A673 (cell line): Measurements from ENCODE around the gene SVOPL. TPM values are rescaled to one million over a fixed set of nuclear protein-coding genes. Genes with fewer than 3 reads are reported as not detected.

Experiments
- BruUV-seq: library from RNA; stranded (reverse); fragments of 400-500 nt; replicated peaks from 2 replicates; lab custom pipeline; 2021; lab: Mats Ljungman, UMichigan
- CTCF ChIA-PET: fragments of 300-600 bp; sonication (Branson Sonifier 250); formaldehyde crosslinking; loops from one replicate; lab custom pipeline; 2022; ENCODE audit warnings: antibody characterized with exemption; lab: Charles Lee
- POLR2A ChIA-PET: fragments of 300-600 bp; sonication (Branson Sonifier 250); formaldehyde crosslinking; loops from one replicate; lab custom pipeline; 2022; ENCODE audit warnings: antibody characterized with exemption; ENCODE audit not compliant: low non-redundant PET; lab: Charles Lee
- DNase-seq: peaks from one replicate; pipeline ENCODE4 v3.0.0-alpha.2; 2015; ENCODE audit warnings: low spot score
- H3K27ac ChIP-seq: fragments of 200-600 bp; sonication (generic); 2 replicates; pipeline ENCODE4 v1.5.1; 2016; ENCODE audit warnings: mixed run types, low read depth, mild to moderate bottlenecking, mixed read lengths, antibody characterized with exemption, low read length; ENCODE audit not compliant: poor library complexity, severe bottlenecking
- H3K27me3 ChIP-seq: fragments of 200-600 bp; sonication (generic); replicated peaks from 2 replicates; pipeline ENCODE4 v1.6.1; 2017; ENCODE audit warnings: mixed run types, low read depth, mild to moderate bottlenecking, mixed read lengths, antibody characterized with exemption, low read length; ENCODE audit not compliant: insufficient read depth, poor library complexity
- H3K36me3 ChIP-seq: fragments of 200-600 bp; sonication (generic); 2 replicates; pipeline ENCODE4 v1.6.1; 2016; ENCODE audit warnings: mixed run types, mild to moderate bottlenecking, mixed read lengths, antibody characterized with exemption, low read length; ENCODE audit not compliant: insufficient read depth, poor library complexity, severe bottlenecking
- H3K4me1 ChIP-seq: fragments of 200-600 bp; sonication (generic); 2 replicates; pipeline ENCODE4 v1.6.1; 2017; ENCODE audit warnings: mixed run types, mild to moderate bottlenecking, mixed read lengths, antibody characterized with exemption, low read length; ENCODE audit not compliant: insufficient read depth, poor library complexity, severe bottlenecking
- H3K4me3 ChIP-seq: fragments of 200-600 bp; sonication (generic); 2 replicates; pipeline ENCODE4 v1.5.1; 2016; ENCODE audit warnings: low read depth, mixed run types, mild to moderate bottlenecking, mixed read lengths, low read length; ENCODE audit not compliant: poor library complexity, severe bottlenecking
- H3K9me3 ChIP-seq: fragments of 200-600 bp; sonication (generic); 2 replicates; pipeline ENCODE4 v1.6.1; 2016; ENCODE audit warnings: mixed run types, low read depth, mild to moderate bottlenecking, mixed read lengths, antibody characterized with exemption, low read length; ENCODE audit not compliant: poor library complexity, severe bottlenecking
- CTCF ChIP-seq: fragments of 300-800, 200-600 bp; sonication (generic); conservative IDR thresholded peaks from 2 replicates; pipeline ENCODE4 v1.5.1; 2017; ENCODE audit warnings: low read depth, mild to moderate bottlenecking, antibody characterized with exemption, low read length, moderate library complexity, mixed read lengths
- EZH2 ChIP-seq: fragments of 200-600 bp; sonication (generic); IDR thresholded peaks from 2 replicates; pipeline ENCODE4 v1.6.1; 2017; ENCODE audit warnings: borderline replicate concordance, low read depth, mild to moderate bottlenecking, mixed read lengths, antibody characterized with exemption, low read length; ENCODE audit not compliant: poor library complexity, severe bottlenecking
- intact Hi-C: fragments of 100-400 bp; cut with micrococcal nuclease; formaldehyde crosslinking; loops from one replicate; pipeline ENCODE4 v1.10.0; 2022; ENCODE audit not compliant: unreplicated experiment
- total RNA-seq: library from RNA; stranded (reverse); gene quantifications from 2 replicates; pipeline ENCODE4 v1.2.3, GENCODE V29; 2021

The SVOPL gene
- total RNA-seq, 1 experiment from 2014 or later, result not detected

- peaks cover 19% of the 10 kb centered on the region for H3K9me3 ChIP-seq
- no peaks in the 10 kb centered on the region for H3K27me3 ChIP-seq
- no peak for DNase-seq
- intact Hi-C loops, result no loop called here
- H3K4me3 ChIP-seq, result no peak overlapping the region
- peaks cover 47% of the 10 kb centered on the region for H3K36me3 ChIP-seq
- CTCF ChIA-PET, result no interaction called here
- TF ChIP-seq CTCF (no peak), EZH2 (no peak)
- POLR2A ChIA-PET, result no interaction called here
- no peak overlapping the region for H3K27ac ChIP-seq
- no peaks in the 10 kb centered on the region for H3K4me1 ChIP-seq
- no TSS peak for BruUV-seq
Measured at GRCh38 chr7:138568655-138569054, 132.5 kb downstream of the SVOPL start.

DNA sequence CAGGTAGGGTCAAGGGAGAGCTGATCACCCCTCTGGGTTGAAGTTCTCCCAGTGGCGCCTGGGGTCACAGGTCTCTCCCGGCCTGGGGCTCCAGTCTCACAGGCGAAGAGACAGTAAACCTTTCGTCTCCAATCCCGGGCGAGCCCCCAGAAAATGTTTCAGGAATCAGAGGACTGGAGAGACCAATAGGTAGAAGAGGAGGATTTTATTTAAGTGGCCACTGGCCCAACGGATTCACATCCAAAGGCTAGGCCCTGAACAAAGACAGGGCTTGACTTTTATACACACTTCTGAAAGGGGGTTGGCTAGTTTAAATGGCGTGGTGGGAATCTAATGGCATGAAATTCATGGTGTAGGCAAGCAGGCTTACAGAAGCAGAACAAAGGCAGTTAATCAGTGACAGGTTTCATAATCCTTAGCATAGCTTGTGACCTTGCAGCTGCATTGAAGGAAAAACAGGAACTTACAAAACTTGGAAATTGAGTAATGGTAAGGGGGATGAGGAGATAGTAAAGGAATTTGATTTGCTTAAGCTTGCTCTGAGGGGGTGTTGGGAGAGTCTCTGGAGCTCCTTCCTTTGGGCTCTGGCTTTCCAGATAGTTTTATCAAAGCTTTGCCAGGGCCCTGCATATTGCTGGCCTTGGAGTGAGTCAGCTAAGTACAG, 135.6 kb downstream of the SVOPL start:
- H3K4me3 ChIP-seq, result no peak overlapping the region
- H3K36me3 ChIP-seq, result peaks cover 34% of the 10 kb centered on the region
- POLR2A ChIA-PET, result no interaction called here
- no TSS peak for BruUV-seq
- CTCF ChIA-PET, result no interaction called here
- intact Hi-C loops, result no loop called here
- peaks cover 19% of the 10 kb centered on the region for H3K9me3 ChIP-seq
- peak; percentile 13 for DNase-seq
- H3K4me1 ChIP-seq, result no peaks in the 10 kb centered on the region
- TF ChIP-seq CTCF (no peak), EZH2 (no peak)
- H3K27me3 ChIP-seq, result no peaks in the 10 kb centered on the region
- H3K27ac ChIP-seq, result no peak overlapping the region

GRCh38 chr7:138565071-138565450, 136.1 kb downstream of the SVOPL start:
- no peak for DNase-seq
- ChIA-PET CTCF (no interaction called here), POLR2A (no interaction called here)
- TF ChIP-seq CTCF (no peak), EZH2 (no peak)
- no TSS peak for BruUV-seq
- Histone ChIP-seq H3K27me3 (no peaks in the 10 kb centered on the region), H3K4me3 (no peak overlapping the region), H3K4me1 (no peaks in the 10 kb centered on the region), H3K9me3 (peaks cover 19% of the 10 kb centered on the region), H3K36me3 (peaks cover 34% of the 10 kb centered on the region), H3K27ac (no peak overlapping the region)
- intact Hi-C loops, result no loop called here
